GM18508 (cell line): ENCODE results near the gene SFMBT2.

Source experiments
- ATAC-seq: cut with Tn5 transposase; IDR thresholded peaks from one replicate; pipeline ENCODE4 v1.9.1; 2021; ENCODE audit warnings: moderate number of reproducible peaks; ENCODE audit not compliant: insufficient read depth, unreplicated experiment

Gene SFMBT2

GRCh38 chr10:7161484-7162250 lies 249.2 kb downstream of the SFMBT2 start:
- no peak for ATAC-seq

DNA sequence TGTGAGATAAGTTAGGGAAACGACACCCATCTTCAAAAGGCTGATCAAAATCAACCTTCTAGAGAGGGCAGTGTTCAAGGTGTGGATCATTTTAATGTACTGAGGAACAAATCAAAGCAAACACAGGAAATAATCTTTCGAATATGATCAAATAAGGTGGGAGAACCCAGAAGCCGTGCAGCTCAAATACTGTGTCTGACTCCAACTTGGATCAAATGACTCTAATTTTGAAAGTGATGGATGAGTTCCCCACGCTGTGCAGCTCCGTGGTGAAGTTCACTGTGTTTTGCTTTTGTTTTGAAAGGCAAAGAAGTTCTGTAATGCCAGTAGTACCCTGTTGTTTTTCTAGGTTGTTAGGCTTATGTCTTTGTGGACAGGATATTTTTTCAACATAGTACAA lies 250.9 kb downstream of the SFMBT2 start:
- ATAC-seq = no peak

GRCh38 chr10:7159517-7159916 lies 251.3 kb downstream of the SFMBT2 start:
- ATAC-seq = no peak

DNA sequence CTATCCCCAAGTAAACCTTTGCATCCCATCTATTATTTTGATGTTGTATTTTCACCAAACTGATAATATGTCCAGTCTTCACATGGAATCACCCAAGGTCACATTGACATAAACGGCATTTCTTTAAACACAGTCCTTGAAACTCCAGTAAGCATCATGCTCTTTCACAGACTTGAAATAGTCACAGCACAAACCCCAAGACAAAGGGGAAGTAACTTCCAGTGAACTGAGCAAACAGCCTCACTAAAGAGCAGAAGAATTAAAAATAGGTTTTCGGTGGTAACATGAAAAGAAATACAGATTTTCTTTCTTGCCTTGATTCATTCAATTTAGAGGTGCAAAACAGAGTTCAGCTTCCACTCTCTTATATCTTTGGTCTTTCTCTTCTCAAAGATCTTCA lies 253.7 kb downstream of the SFMBT2 start:
- ATAC-seq = no peak

DNA sequence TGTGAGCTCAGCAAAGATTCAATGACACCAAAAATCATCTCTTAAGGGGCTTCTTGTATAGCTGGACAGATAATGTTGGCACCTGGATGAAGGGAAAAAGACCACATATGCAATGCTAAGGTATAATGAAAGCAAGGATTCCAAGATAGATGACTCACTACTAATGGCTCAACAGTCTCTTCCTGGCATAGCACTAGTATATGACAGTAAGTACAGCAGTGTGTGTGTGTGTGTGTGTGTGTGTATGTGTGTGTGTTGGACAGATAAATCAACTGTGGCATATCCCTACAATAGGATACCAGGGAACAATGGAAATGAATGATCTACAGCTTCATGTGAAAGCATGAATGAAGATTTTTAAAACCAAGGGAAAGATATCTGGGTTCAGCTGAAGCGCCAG lies 257.1 kb downstream of the SFMBT2 start:
- ATAC-seq = no peak

- ATAC-seq = no peak
Measured at GRCh38 chr10:7152982-7153381, 257.9 kb downstream of the SFMBT2 start.

DNA sequence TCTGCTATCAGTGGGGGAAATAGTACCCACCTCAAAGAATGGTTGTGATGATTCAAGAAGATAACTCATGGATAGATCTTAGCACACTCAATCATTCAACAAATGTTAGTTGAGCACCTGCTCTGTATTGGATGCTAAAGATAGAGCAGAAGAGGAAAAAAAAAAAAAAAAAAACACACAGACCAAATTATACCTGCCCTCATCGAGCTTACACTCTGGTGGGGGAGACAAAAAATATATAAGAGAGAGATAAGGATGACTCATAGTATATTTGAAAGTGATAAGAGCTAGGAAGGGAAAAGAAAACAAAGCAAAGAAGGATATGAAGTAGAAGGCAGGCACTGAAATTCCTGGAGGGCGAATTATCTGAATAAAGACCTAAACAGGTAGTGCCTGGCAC lies 258.5 kb downstream of the SFMBT2 start:
- ATAC-seq = no peak

DNA sequence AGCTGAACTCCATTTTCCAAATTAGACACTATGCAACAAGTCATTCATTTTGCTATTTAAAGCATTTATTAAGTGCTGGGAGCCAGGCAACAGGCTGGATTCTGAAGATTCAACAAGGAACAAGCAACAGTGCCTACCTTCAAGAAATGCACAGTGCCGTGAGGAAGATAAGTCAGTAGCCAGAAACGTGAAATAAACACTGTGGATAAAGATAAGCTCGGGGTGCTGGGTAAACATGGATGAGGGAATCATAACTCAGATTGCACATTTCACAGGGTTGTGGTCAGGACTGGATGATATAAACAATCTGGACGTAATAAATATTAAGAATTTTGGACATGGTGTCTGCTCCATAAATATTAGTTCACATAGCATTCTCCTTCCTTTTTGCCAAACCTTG lies 259.3 kb downstream of the SFMBT2 start:
- no peak for ATAC-seq

DNA sequence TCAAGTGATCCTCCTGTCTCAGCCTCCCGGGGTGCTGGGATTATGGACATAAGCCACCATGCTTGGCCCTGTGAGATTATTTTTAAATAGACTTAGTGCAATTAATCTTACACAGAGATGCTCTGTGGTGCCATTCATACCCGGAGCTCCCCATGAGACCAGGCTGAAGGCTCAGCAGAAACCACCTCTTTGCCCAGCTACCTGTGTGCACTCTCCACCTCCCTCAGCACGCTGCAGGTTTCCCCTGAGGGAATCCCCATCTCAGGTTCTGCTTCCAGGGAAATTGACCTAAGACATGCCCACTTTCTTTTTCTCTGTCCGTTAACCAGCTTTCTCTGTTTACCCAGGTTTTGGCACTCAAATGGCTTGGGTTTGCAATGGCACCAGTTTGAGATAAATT lies 260.5 kb downstream of the SFMBT2 start:
- ATAC-seq = no peak

DNA sequence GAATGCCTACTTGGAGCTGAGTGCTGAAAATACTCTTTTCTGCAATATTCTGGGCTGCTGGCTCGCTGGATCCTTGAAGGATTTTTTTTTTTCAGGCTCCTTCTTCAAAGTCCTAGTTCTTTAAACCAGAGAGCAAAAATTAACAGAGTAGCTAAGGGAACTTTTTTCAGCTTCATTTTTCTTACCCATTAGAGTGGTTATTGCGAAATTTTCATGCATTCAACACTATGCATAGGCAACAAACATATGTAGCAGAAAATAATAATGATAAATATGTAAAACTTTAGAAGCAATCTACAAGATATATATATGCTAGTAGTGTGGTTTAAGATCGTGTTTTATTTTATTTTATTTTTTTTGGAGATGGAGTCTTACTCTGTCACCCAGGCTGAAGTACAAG lies 264.6 kb downstream of the SFMBT2 start:
- ATAC-seq = no peak

DNA sequence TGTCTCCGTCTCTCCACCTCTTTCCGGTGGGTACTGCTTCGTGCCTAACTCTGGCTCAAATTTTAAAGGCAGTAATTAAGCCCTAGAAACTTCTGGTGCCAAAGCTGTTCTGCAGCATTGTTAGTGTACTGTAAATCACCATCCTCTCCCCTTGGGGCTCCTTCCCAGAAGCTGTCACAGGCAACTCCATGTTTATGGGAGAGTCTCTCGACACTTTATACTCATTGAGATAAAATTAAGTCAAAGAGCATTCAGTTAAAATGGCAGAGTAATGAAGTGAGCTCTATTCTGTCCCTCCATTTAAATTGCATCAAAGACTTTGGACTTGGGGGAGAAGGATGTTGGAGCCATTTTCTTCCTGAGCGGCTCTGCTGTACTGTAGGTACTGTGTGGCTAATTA lies 274.8 kb downstream of the SFMBT2 start:
- no peak for ATAC-seq

DNA sequence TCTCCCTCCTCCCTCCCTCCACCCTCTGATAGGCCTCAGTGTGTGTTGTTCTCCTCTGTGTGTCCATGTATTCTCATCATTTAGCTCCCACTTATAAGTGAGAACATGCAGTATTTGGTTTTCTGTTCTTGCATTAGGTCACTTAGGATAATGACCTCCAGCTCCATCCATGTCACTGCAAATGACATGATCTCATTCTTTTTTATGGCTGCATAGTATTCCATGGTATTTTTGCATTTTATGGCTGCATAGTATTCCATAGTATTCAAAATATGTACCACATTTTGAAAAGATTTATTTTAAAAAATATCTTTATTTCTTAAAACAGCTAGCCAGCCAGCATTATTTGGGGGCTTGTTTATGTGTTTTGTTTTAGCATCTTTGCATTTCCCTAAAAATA lies 275.6 kb downstream of the SFMBT2 start:
- ATAC-seq = no peak

DNA sequence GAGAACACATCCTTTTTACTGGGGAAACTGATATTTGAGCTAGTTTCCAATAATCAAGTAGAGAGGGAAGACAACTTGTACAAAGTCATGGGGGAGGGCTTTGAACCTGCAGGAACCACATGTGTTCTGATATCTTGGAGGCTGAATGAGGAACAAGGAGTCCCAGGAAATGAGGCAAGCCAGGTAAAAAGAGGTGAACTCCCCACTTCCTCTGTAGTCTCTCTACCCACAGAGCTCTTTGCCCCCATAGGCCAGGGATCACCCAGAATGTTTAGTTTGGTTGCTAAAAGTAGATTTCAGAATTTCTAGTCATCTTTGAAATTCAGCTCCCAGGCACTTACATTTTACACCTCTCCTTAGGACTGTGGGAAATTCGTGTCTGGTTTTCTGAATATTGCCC lies 276.4 kb downstream of the SFMBT2 start:
- no peak for ATAC-seq

DNA sequence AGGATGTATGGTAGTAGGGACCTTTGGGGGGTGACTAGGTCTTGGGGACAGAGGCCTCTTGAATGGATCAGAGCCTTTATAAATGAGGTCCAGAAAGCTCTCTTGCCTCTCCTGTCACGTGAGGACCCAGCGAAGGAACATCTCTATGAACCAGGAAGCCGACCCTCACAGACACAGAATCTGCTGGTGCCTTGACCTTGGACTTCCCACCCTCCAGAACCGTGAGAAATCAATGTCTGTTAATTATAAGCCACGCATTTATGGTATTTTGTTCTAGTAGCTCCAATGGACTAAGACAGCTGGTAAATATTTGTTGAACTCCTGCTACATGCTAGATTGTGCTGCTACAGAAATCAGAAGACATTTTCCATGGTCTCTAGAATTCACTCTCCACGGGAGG lies 276.9 kb downstream of the SFMBT2 start:
- ATAC-seq = no peak

DNA sequence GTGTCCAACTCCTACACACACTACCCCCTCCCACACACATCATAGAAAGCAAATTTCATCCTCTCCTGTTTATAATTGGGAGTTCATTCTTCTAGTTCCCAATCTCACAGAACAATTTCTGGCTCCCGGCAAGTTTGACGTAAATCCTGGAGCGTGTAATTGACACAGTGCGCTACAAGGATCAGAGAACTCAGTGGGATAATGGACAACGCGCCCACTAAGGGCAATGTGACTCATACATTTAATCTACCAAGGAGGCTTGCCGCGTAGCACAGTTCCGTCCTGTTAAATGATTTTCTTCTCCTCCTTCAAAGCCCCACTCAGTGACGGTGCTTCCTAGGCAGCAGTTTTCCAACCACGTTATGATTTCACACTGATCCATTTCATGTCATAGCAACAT lies 277.6 kb downstream of the SFMBT2 start:
- ATAC-seq = no peak

GRCh38 chr10:7130191-7130911 lies 280.5 kb downstream of the SFMBT2 start:
- no peak for ATAC-seq

DNA sequence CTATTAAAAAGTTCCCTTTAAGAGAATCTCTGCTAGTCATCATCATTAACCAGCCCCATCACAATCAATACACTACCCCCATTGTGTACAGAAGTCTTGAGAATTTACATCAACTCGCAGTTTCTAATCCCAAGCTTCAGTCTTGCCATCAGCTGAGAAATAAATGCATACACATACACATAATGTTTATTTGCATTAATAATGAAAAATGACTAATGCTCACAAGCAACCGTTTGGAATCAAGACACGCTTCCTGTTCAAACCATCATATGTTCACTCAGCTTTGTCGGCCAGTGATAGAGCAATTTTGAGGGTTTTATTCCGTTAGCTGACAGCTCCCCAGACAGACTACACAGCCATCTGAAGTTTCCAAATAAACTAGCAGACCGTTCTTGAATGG lies 287.1 kb downstream of the SFMBT2 start:
- ATAC-seq = no peak

- no peak for ATAC-seq
Measured at GRCh38 chr10:7122561-7122960, 288.3 kb downstream of the SFMBT2 start.

DNA sequence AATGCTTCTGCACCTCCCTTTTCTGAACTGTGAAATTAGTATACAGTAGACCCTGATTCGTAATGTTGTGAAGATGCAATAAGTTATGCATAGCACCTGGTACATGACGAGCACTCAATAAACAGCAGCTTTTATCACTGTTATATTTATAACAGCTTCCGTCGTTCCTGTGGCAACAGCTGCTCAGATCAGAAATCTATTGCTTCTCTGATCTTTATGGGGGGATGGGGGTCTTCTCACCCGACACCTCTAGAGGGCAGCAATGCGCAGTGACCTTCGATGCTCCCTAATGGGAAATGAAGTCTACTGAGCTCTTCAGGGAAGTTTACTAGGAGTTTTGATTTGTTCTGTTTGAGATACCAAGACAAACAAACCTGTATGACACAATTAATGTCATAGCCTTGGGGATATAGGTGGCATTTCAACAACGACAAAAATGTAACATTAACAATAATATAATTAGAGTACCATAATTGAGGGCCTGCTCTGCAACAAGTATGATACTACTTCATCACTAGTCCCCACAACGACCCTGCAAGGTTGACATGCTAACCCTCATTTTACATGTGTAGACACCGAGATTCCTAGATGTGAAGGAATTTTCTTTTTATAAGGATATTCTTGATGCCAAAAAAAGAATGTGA lies 289.6 kb downstream of the SFMBT2 start:
- no peak for ATAC-seq

DNA sequence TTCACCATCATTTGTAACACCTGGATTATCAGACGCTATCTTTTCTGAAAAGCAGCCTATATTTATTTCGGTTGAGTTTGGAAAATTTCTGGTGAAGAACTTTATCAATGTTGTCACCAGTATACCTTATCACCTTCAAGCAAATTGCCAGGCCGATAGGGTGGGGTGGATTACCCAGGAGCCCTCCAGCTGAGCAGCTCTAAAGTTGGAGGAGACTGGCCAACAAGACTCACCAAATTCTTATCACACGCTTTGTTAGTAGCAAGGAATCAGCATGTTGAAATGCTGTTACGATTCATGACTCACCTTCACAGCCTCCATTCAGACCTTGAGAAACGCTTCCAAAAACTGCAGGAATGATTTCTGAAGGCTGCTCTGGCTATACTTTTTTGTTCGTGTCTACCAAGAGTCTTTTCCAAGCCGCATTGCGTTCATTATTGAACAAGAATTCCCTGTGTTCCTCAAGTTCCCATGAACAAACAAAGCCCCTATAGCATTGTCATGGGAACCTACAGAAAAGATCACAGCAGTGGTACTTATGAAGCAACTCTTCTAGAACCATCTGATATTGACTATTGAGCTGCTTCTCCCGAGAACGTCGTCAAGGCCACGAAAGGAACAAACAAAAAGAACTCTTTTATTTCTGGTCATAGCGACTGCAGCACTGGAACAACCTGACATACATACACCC lies 291.4 kb downstream of the SFMBT2 start:
- ATAC-seq = no peak
